ENCODE data around the gene RGS7.

DNA sequence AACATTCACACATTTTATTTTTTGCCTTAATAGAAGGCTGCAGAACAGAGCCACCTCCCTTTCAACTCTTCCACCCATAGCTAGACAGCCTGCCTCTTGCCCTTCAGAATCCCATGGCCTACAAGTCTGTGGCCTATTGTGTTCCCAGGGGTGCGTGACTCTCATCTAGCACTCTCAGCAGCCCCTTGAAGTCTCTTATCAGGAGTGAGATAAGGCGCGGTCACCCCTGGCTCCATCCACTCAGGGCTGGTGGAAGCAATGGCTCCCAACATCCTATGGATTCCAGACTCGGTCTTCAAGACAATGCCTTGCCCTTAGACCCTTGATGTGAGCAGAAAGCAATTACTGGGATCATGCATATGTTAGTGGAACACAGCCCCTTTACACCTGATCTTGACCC lies 480.9 kb downstream of the RGS7 start:
- TF ChIP-seq, protein P1, sequence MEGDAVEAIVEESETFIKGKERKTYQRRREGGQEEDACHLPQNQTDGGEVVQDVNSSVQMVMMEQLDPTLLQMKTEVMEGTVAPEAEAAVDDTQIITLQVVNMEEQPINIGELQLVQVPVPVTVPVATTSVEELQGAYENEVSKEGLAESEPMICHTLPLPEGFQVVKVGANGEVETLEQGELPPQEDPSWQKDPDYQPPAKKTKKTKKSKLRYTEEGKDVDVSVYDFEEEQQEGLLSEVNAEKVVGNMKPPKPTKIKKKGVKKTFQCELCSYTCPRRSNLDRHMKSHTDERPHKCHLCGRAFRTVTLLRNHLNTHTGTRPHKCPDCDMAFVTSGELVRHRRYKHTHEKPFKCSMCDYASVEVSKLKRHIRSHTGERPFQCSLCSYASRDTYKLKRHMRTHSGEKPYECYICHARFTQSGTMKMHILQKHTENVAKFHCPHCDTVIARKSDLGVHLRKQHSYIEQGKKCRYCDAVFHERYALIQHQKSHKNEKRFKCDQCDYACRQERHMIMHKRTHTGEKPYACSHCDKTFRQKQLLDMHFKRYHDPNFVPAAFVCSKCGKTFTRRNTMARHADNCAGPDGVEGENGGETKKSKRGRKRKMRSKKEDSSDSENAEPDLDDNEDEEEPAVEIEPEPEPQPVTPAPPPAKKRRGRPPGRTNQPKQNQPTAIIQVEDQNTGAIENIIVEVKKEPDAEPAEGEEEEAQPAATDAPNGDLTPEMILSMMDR (IDR thresholded peaks at IDR 0.05) = no peak
- TF ChIP-seq POLR2A (IDR thresholded peaks at IDR 0.05) = no peak

Measured in body of pancreas (tissue), 4 donors.